ENCODE data around the gene METAP2. TPM values are rescaled to one million over a fixed set of nuclear protein-coding genes. Genes with fewer than 3 reads are reported as not detected.

METAP2 gene
- total RNA-seq, 1 donor from 2014 or later: 62.6 TPM

DNA sequence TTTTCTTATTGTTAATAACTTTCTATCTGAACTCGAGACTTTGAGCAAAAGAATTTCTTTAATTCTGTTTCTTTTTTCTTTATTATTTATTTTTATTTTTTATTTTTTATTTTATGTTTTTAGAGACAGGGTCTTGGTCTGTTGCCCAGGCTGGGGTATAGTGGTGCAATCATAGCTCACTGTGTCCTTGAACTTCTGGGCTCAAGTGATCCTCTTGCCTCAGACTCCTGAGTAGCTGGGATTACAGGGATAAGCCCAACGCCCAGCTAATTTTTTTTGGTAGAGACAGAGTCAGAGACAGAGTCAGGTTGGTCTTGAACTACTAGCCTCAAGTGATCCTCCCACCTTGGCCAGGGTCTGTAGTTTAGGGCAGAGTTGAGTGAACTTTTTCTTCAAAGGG is 18.5 kb downstream of the METAP2 start:
- Histone ChIP-seq H3K36me3 (peaks cover 0 to 50% of the 10 kb centered on the region in 2 donors), H3K4me1 (no peaks in the 10 kb centered on the region), H3K9me3 (no peaks in the 10 kb centered on the region), H3K27ac (no peak overlapping the region), H3K27me3 (no peaks in the 10 kb centered on the region), H3K4me3 (no peak overlapping the region)
- no peak for DNase-seq (ENCODE audit: extremely low spot score in 2 of 2)
- intact Hi-C loops (cut with DNase I): no loop called here
- TF ChIP-seq, protein P1, sequence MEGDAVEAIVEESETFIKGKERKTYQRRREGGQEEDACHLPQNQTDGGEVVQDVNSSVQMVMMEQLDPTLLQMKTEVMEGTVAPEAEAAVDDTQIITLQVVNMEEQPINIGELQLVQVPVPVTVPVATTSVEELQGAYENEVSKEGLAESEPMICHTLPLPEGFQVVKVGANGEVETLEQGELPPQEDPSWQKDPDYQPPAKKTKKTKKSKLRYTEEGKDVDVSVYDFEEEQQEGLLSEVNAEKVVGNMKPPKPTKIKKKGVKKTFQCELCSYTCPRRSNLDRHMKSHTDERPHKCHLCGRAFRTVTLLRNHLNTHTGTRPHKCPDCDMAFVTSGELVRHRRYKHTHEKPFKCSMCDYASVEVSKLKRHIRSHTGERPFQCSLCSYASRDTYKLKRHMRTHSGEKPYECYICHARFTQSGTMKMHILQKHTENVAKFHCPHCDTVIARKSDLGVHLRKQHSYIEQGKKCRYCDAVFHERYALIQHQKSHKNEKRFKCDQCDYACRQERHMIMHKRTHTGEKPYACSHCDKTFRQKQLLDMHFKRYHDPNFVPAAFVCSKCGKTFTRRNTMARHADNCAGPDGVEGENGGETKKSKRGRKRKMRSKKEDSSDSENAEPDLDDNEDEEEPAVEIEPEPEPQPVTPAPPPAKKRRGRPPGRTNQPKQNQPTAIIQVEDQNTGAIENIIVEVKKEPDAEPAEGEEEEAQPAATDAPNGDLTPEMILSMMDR (IDR thresholded peaks at IDR 0.05): no peak
- TF ChIP-seq POLR2AphosphoS5 (IDR thresholded peaks at IDR 0.05; ENCODE audit: insufficient read depth in 1 of 2, low read depth in 1 of 2) (no peak), POLR2A (IDR thresholded peaks at IDR 0.05) (no peak)

DNA sequence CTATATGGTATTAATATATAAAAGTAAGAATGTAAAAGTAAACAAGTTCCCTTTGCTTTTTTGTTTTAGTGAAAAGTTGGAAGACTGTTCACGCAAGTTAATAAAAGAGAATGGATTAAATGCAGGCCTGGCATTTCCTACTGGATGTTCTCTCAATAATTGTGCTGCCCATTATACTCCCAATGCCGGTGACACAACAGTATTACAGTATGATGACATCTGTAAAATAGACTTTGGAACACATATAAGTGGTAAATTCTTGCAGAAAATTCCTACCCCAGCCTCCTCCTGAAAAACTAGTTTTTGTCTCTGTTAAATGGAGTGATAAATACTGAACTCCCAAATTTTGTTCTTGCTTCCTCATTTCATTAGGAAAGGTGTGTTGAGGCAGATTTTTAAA is 20.9 kb downstream of the METAP2 start:
- H3K4me1 ChIP-seq: no peaks in the 10 kb centered on the region
- H3K4me3 ChIP-seq: no peak overlapping the region
- H3K36me3 ChIP-seq: peaks cover 0 to 61% of the 10 kb centered on the region in 2 donors
- no peaks in the 10 kb centered on the region for H3K9me3 ChIP-seq
- DNase-seq (ENCODE audit: extremely low spot score in 2 of 2): no peak
- no peak overlapping the region for H3K27ac ChIP-seq
- no peak for TF ChIP-seq POLR2A (IDR thresholded peaks at IDR 0.05)
- TF ChIP-seq POLR2AphosphoS5 (IDR thresholded peaks at IDR 0.05; ENCODE audit: insufficient read depth in 1 of 2, low read depth in 1 of 2): no peak
- TF ChIP-seq, protein P1 (IDR thresholded peaks at IDR 0.05): no peak
- H3K27me3 ChIP-seq: no peaks in the 10 kb centered on the region
- intact Hi-C loops (cut with DNase I): no loop called here

DNA sequence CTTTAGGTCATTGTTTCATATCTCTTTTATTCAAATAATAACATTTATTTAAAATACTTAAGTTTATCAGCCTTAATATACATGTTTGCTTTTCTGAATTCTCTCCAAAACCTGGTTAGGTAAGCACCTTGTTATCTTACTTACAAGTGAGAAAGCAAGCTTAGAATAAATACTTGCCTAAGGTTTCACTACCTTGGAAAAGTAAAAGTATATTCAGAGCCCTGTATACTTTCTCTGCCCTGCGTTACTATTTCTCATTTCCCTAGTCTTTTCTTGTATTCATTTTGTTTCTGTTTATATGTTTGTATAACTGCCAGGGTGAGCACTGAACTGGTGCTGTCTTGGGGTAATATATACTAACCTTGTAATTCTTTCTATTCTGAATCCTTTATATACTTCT is 21.5 kb downstream of the METAP2 start:
- intact Hi-C loops (cut with DNase I): no loop called here
- Histone ChIP-seq H3K36me3 (peaks cover 0 to 62% of the 10 kb centered on the region in 2 donors), H3K27ac (no peak overlapping the region), H3K9me3 (no peaks in the 10 kb centered on the region), H3K4me3 (no peak overlapping the region), H3K4me1 (no peaks in the 10 kb centered on the region), H3K27me3 (no peaks in the 10 kb centered on the region)
- DNase-seq (ENCODE audit: extremely low spot score in 2 of 2): no peak
- no peak for TF ChIP-seq POLR2A (IDR thresholded peaks at IDR 0.05)
- TF ChIP-seq, protein P1 (IDR thresholded peaks at IDR 0.05): no peak
- no peak for TF ChIP-seq POLR2AphosphoS5 (IDR thresholded peaks at IDR 0.05; ENCODE audit: insufficient read depth in 1 of 2, low read depth in 1 of 2)

DNA sequence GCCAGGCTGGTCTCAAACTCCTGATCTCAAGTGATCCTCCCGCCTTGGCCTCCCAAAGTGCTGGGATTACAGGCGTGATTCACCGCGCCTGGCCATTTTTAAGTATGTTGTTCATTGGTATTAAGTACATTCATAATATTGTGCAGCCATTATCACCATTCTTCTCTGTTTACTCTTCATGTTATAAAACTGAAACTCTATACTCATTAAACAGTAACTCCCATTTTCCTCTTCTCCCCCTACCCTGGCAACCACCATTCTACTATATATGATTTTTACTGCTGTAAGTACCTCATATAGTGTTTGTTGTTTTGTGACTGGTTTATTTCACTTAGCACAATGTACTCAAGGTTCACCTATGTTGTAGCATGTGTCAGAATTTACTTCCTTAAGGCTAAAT is 23.1 kb downstream of the METAP2 start:
- intact Hi-C loops (cut with DNase I): no loop called here
- TF ChIP-seq POLR2AphosphoS5 (IDR thresholded peaks at IDR 0.05; ENCODE audit: insufficient read depth in 1 of 2, low read depth in 1 of 2) (no peak), POLR2A (IDR thresholded peaks at IDR 0.05) (no peak)
- H3K36me3 ChIP-seq: peaks cover 0 to 62% of the 10 kb centered on the region in 2 donors
- no peak overlapping the region for H3K4me3 ChIP-seq
- no peaks in the 10 kb centered on the region for H3K9me3 ChIP-seq
- DNase-seq (ENCODE audit: extremely low spot score in 2 of 2): no peak
- H3K27me3 ChIP-seq: no peaks in the 10 kb centered on the region
- H3K4me1 ChIP-seq: no peaks in the 10 kb centered on the region
- H3K27ac ChIP-seq: no peak overlapping the region

DNA sequence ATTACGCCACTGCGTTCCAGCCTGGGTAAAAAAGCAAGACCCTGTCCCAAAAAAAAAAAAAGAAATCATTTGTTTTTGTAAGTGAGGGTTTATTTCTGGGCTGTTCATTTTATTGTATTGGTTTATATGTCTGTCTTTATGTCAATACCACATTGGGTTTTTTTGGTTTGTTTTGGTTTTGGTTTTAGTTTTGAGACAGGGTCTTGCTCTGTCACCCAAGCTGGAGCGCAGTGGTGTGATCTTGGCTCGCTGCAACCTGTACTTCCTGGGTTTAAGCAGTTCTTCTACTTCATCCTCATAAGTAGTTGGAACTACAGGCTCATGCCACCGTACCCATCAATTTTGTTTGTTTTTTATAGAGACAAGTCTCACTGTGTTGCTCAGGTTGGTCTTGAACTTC is 25.0 kb downstream of the METAP2 start:
- no peaks in the 10 kb centered on the region for H3K4me1 ChIP-seq
- peaks cover 0 to 69% of the 10 kb centered on the region in 2 donors for H3K36me3 ChIP-seq
- H3K9me3 ChIP-seq: no peaks in the 10 kb centered on the region
- no peaks in the 10 kb centered on the region for H3K27me3 ChIP-seq
- H3K27ac ChIP-seq: no peak overlapping the region
- DNase-seq (ENCODE audit: extremely low spot score in 2 of 2): no peak
- intact Hi-C loops (cut with DNase I): no loop called here
- TF ChIP-seq, protein P1 (IDR thresholded peaks at IDR 0.05): no peak
- no peak for TF ChIP-seq POLR2AphosphoS5 (IDR thresholded peaks at IDR 0.05; ENCODE audit: insufficient read depth in 1 of 2, low read depth in 1 of 2)
- no peak for TF ChIP-seq POLR2A (IDR thresholded peaks at IDR 0.05)
- no peak overlapping the region for H3K4me3 ChIP-seq
